Pancreas (tissue), 10 donors: ENCODE measurements around the gene TWF2. TPM values are rescaled to one million over a fixed set of nuclear protein-coding genes. Genes with fewer than 3 reads are reported as not detected.
A peak's percentile ranks its signal among the peaks of the same experiment; 100 is the strongest.

Source experiments
- ATAC-seq, 4 donors: fragments of 200-7000 bp; cut with Tn5 transposase; one replicate each; pipeline versions ENCODE4 v1.8.0 to v1.9.1; 2020; ENCODE audit warnings: mild to moderate bottlenecking in 4 of 4, moderate library complexity in 4 of 4
- DNase-seq, 6 donors: peaks; one replicate each; pipeline ENCODE4 v3.0.0-alpha.2; 2020
- FAIRE-seq: peaks from 2 replicates; lab custom pipeline; 2012; peaks lifted over from hg19 to GRCh38; lab: Jason Lieb, UNC
- H3K27ac ChIP-seq, 4 donors: fragments of 200-600 bp; sonication (generic); 1 replicate in 3 of 4; 2 replicates in 1 of 4; pipeline versions ENCODE4 v1.5.0 to v1.8.0; 2020
- H3K27me3 ChIP-seq, 4 donors: fragments of 200-600 bp; one replicate each; pipeline ENCODE4 v1.8.0; 2021
- H3K36me3 ChIP-seq, 3 donors: fragments of 200-600 bp; sonication (generic) in 1 of 3; one replicate each; pipeline versions ENCODE4 v1.5.0 to v1.8.0; 2020 to 2021
- H3K4me1 ChIP-seq, 3 donors: fragments of 200-600 bp; one replicate each; pipeline ENCODE4 v1.8.0; 2021
- H3K4me3 ChIP-seq, 4 donors: fragments of 200-600 bp; sonication (generic) in 2 of 4; one replicate each; pipeline versions ENCODE4 v1.5.0 to v1.8.0; 2020 to 2021
- H3K9me3 ChIP-seq, 4 donors: fragments of 200-600 bp; one replicate each; pipeline ENCODE4 v1.8.0; 2021
- CTCF ChIP-seq, 4 donors: fragments of 200-600 bp; sonication (generic) in 3 of 4; IDR thresholded peaks; one replicate each; pipeline versions ENCODE4 v1.5.0 to v1.8.0; 2021; ENCODE audit warnings: antibody characterized with exemption in 4 of 4
- WGBS, 2 donors: extraction: QIAGEN DNeasy Blood & Tissue Kit; methylation state at CpG; one replicate each; pipeline ENCODE4 v1.1.7; 2013; 5-methylcytosine and 5-hydroxymethylcytosine counted together
- intact Hi-C, 3 donors: fragments of 100-400 bp; cut with DNase I; formaldehyde crosslinking; loops; one replicate each; pipeline versions ENCODE4 v1.11.1 to v1.14.2; 2022
- polyA plus RNA-seq, 2 donors: library from polyadenylated mRNA; stranded (reverse); fragments of 200-250 nt; gene quantifications; one replicate each; pipeline ENCODE4 v1.2.3, GENCODE V29; 2013
- total RNA-seq, 6 donors: library from RNA; stranded (reverse); fragmentation: NEBNext Ultra II Directional in 4 of 6; extraction: Animal tissue kit (Norgen Biotek cat#: 25700) in 4 of 6; gene quantifications; one replicate each; pipeline versions ENCODE4 v1.2.1 to v1.2.4, GENCODE V29; 2021 to 2023
- donor health status: healthy with polysubstance abuse.
- donor health status: DM: no; HTN: no; CAD: no; lungs with moderate emphysema.
- donor health status: DM: no; HTN: no; CAD: no.
- donor health status: control.
- donor health status: control.
- donor health status: Bipolar disorder and iron deficiency.
- donor health status: DM: yes; HTN: yes; CAD: no.
- donor health status: DM: no; HTN: no; CAD: no.
- donor health status: DM: no; HTN: no; CAD: no.
- donor health status: DM: yes; HTN: yes; CAD: no.

Gene TWF2
- total and polyA plus RNA-seq, 8 donors: 8.9 to 26.8 (median 12.3) TPM

GRCh38 chr3:52196977-52197376 lies 42.0 kb downstream of the TWF2 start:
- Histone ChIP-seq H3K9me3 (no peaks in the 10 kb centered on the region), H3K27ac (peak overlapping the region in 1 of 4 donors; percentile 64), H3K4me1 (peaks cover 0 to 16% (median 8%) of the 10 kb centered on the region in 3 donors), H3K4me3 (no peak overlapping the region), H3K27me3 (no peaks in the 10 kb centered on the region), H3K36me3 (no peaks in the 10 kb centered on the region)
- no peak for TF ChIP-seq CTCF (IDR thresholded peaks at IDR 0.05)
- ATAC-seq: peak in 3 of 4 donors; percentile 3 to 10 (median 6)
- intact Hi-C loops: no loop called here
- WGBS, 2 donors: 67 to 74% methylated on average over 3 of the region's 3 CpGs
- no peak for FAIRE-seq
- DNase-seq: peak in 1 of 6 donors; percentile 62

GRCh38 chr3:52195823-52196331 lies 43.1 kb downstream of the TWF2 start:
- FAIRE-seq (no peak), ATAC-seq (peak in 1 of 4 donors; percentile 10), DNase-seq (no peak)
- Histone ChIP-seq H3K9me3 (no peaks in the 10 kb centered on the region), H3K4me3 (no peak overlapping the region), H3K27me3 (no peaks in the 10 kb centered on the region), H3K36me3 (no peaks in the 10 kb centered on the region), H3K4me1 (peaks cover 0 to 16% (median 8%) of the 10 kb centered on the region in 3 donors), H3K27ac (peak overlapping the region in 2 of 4 donors; percentile 13 to 41)
- 77 to 81% methylated on average over 10 of the region's 10 CpGs for WGBS, 2 donors
- intact Hi-C loops: no loop called here
- no peak for TF ChIP-seq CTCF (IDR thresholded peaks at IDR 0.05)

- Histone ChIP-seq H3K4me3 (no peak overlapping the region), H3K27ac (no peak overlapping the region), H3K9me3 (no peaks in the 10 kb centered on the region), H3K36me3 (no peaks in the 10 kb centered on the region), H3K4me1 (peaks cover 0 to 21% (median 8%) of the 10 kb centered on the region in 3 donors), H3K27me3 (no peaks in the 10 kb centered on the region)
- FAIRE-seq: no peak
- no peak for DNase-seq
- no peak for TF ChIP-seq CTCF (IDR thresholded peaks at IDR 0.05)
- intact Hi-C loops: no loop called here
- ATAC-seq: no peak
- 89 to 90% methylated on average over 3 of the region's 3 CpGs for WGBS, 2 donors
Measured at GRCh38 chr3:52195291-52195597, 43.7 kb downstream of the TWF2 start.

GRCh38 chr3:52194485-52195290 lies 44.3 kb downstream of the TWF2 start:
- Histone ChIP-seq H3K4me1 (peaks cover 0 to 23% (median 8%) of the 10 kb centered on the region in 3 donors), H3K36me3 (no peaks in the 10 kb centered on the region), H3K9me3 (no peaks in the 10 kb centered on the region), H3K27me3 (no peaks in the 10 kb centered on the region), H3K27ac (no peak overlapping the region), H3K4me3 (no peak overlapping the region)
- WGBS, 2 donors: 82 to 83% methylated on average over 14 of the region's 14 CpGs
- TF ChIP-seq CTCF (IDR thresholded peaks at IDR 0.05): no peak
- intact Hi-C loops: no loop called here
- no peak for ATAC-seq
- no peak for FAIRE-seq
- no peak for DNase-seq

- Histone ChIP-seq H3K27me3 (no peaks in the 10 kb centered on the region), H3K27ac (no peak overlapping the region), H3K4me3 (no peak overlapping the region), H3K4me1 (peaks cover 0 to 16% (median 5%) of the 10 kb centered on the region in 3 donors), H3K9me3 (no peaks in the 10 kb centered on the region), H3K36me3 (no peaks in the 10 kb centered on the region)
- FAIRE-seq (no peak), DNase-seq (peak in 1 of 6 donors; percentile 36), ATAC-seq (no peak)
- WGBS, 2 donors: 67 to 74% methylated on average over 18 of the region's 18 CpGs
- intact Hi-C loops: no loop called here
- no peak for TF ChIP-seq CTCF (IDR thresholded peaks at IDR 0.05)
Measured at GRCh38 chr3:52193065-52193464, 45.9 kb downstream of the TWF2 start.
